Activated CD8-positive, alpha-beta memory T cell treated with anti-CD3 and anti-CD28 coated beads, Interleukin-2, amount 10 ng/mL, durations not matched to agents 7 days and 5 days (primary cell): ENCODE measurements around the gene RSBN1. TPM values are rescaled to one million over a fixed set of nuclear protein-coding genes. Genes with fewer than 3 reads are reported as not detected.

Source experiments
- ATAC-seq: fragments of 150-1000 bp; cut with Tn5 transposase; one replicate; pipeline ENCODE4 v1.10.0; 2021; ENCODE audit warnings: moderate library complexity
- CTCF ChIA-PET: fragments of 350-600 bp; sonication (Branson Sonifier 250); formaldehyde crosslinking; loops from one replicate; lab custom pipeline; 2021; ENCODE audit warnings: antibody characterized with exemption; lab: Charles Lee
- DNase-seq: peaks from one replicate; pipeline ENCODE4 v3.0.0-alpha.2; 2020
- H3K27ac Mint-ChIP-seq: one replicate; pipeline ENCODE4 v1.8.0; 2021; ENCODE audit warnings: mild to moderate bottlenecking, mixed read lengths
- H3K27me3 Mint-ChIP-seq: one replicate; pipeline ENCODE4 v1.8.0; 2021; ENCODE audit warnings: mixed read lengths
- H3K36me3 Mint-ChIP-seq: one replicate; pipeline ENCODE4 v1.8.0; 2021; ENCODE audit warnings: mild to moderate bottlenecking, mixed read lengths
- H3K4me1 Mint-ChIP-seq: one replicate; pipeline ENCODE4 v1.8.0; 2021; ENCODE audit warnings: mixed read lengths
- H3K4me3 Mint-ChIP-seq: one replicate; pipeline ENCODE4 v1.8.0; 2021; ENCODE audit warnings: mild to moderate bottlenecking, moderate library complexity, mixed read lengths
- H3K9me3 Mint-ChIP-seq: one replicate; pipeline ENCODE4 v1.8.0; 2022; ENCODE audit warnings: low read depth, mixed read lengths
- total RNA-seq, 2 experiments: library from RNA; stranded (reverse); gene quantifications; one replicate each; pipeline ENCODE4 v1.2.3, GENCODE V29; 2021

The RSBN1 gene
- total RNA-seq, 2 experiments from 2014 or later = 23.7 to 24.9 TPM

GRCh38 chr1:113786069-113786468, 26.2 kb downstream of the RSBN1 start:
- Mint-ChIP-seq H3K9me3 (no peaks in the 10 kb centered on the region), H3K27ac (no peak overlapping the region), H3K4me3 (no peak overlapping the region), H3K4me1 (peaks cover 27% of the 10 kb centered on the region), H3K27me3 (no peaks in the 10 kb centered on the region), H3K36me3 (peaks cover 40% of the 10 kb centered on the region)
- ATAC-seq (no peak), DNase-seq (no peak)
- CTCF ChIA-PET = interaction anchor here (0.8 to 1.8 kb wide), 4 partner anchors 11 to 31 kb away, joined by 3 to 5 read pairs (median 4); no protein-coding TSS in a partner anchor

- Mint-ChIP-seq H3K27me3 (no peaks in the 10 kb centered on the region), H3K4me3 (peak overlapping the region; percentile 55), H3K27ac (peak overlapping the region; percentile 98), H3K36me3 (peaks cover 30% of the 10 kb centered on the region), H3K4me1 (peaks cover 30% of the 10 kb centered on the region), H3K9me3 (no peaks in the 10 kb centered on the region)
- CTCF ChIA-PET = interaction anchor here (0.8 to 1.7 kb wide), 8 partner anchors 9 to 86 kb away, joined by 3 to 11 read pairs (median 3); partner anchors contain the start of gene PHTF1
- ATAC-seq (peak; percentile 37), DNase-seq (peak; percentile 48)
Observed at GRCh38 chr1:113784104-113784779, 28.0 kb downstream of the RSBN1 start.

- ATAC-seq (peak; percentile 96), DNase-seq (peak; percentile 78)
- H3K9me3 Mint-ChIP-seq = peaks cover 3% of the 10 kb centered on the region
- CTCF ChIA-PET = interaction anchor here (0.8 to 1.6 kb wide), 6 partner anchors 9 to 87 kb away, joined by 3 to 11 read pairs (median 3); partner anchors contain the start of gene PHTF1
- peaks cover 30% of the 10 kb centered on the region for H3K36me3 Mint-ChIP-seq
- no peaks in the 10 kb centered on the region for H3K27me3 Mint-ChIP-seq
- peak overlapping the region; percentile 98 for H3K27ac Mint-ChIP-seq
- peak overlapping the region; percentile 55 for H3K4me3 Mint-ChIP-seq
- H3K4me1 Mint-ChIP-seq = peaks cover 35% of the 10 kb centered on the region
Observed at GRCh38 chr1:113783254-113784103, 28.8 kb downstream of the RSBN1 start.

- Mint-ChIP-seq H3K4me3 (no peak overlapping the region), H3K27me3 (no peaks in the 10 kb centered on the region), H3K27ac (peak overlapping the region; percentile 98), H3K4me1 (peaks cover 30% of the 10 kb centered on the region), H3K36me3 (peaks cover 29% of the 10 kb centered on the region), H3K9me3 (peaks cover 4% of the 10 kb centered on the region)
- CTCF ChIA-PET = interaction anchor here (1.0 to 1.2 kb wide), 2 partner anchors 29 to 90 kb away, joined by 3 read pairs; no protein-coding TSS in a partner anchor
- no peak for ATAC-seq
- no peak for DNase-seq
Observed at GRCh38 chr1:113782406-113782805, 29.9 kb downstream of the RSBN1 start.

- Mint-ChIP-seq H3K27ac (no peak overlapping the region), H3K27me3 (no peaks in the 10 kb centered on the region), H3K4me3 (no peak overlapping the region), H3K4me1 (peaks cover 20% of the 10 kb centered on the region), H3K9me3 (peaks cover 4% of the 10 kb centered on the region), H3K36me3 (peaks cover 28% of the 10 kb centered on the region)
- CTCF ChIA-PET = interaction anchor here (0.8 to 2.0 kb wide), 2 partner anchors 22 to 52 kb away, joined by 3 to 10 read pairs; partner anchors contain the start of gene PHTF1
- ATAC-seq = peak; percentile 20
- DNase-seq = no peak
Observed at GRCh38 chr1:113780374-113781146, 31.7 kb downstream of the RSBN1 start.

- CTCF ChIA-PET = no interaction called here
- DNase-seq (no peak), ATAC-seq (no peak)
- peaks cover 15% of the 10 kb centered on the region for H3K4me1 Mint-ChIP-seq
- no peaks in the 10 kb centered on the region for H3K27me3 Mint-ChIP-seq
- H3K36me3 Mint-ChIP-seq = peaks cover 29% of the 10 kb centered on the region
- no peak overlapping the region for H3K4me3 Mint-ChIP-seq
- no peak overlapping the region for H3K27ac Mint-ChIP-seq
- peaks cover 4% of the 10 kb centered on the region for H3K9me3 Mint-ChIP-seq
Observed at GRCh38 chr1:113779542-113779941, 32.7 kb downstream of the RSBN1 start.

GRCh38 chr1:113777561-113777960, 34.7 kb downstream of the RSBN1 start:
- CTCF ChIA-PET = interaction anchor here (1.4 kb wide), 1 partner anchor 18 kb away, joined by 3 read pairs; the partner anchor contains the start of gene PHTF1
- Mint-ChIP-seq H3K27ac (no peak overlapping the region), H3K27me3 (no peaks in the 10 kb centered on the region), H3K4me1 (peaks cover 15% of the 10 kb centered on the region), H3K9me3 (peaks cover 4% of the 10 kb centered on the region), H3K36me3 (peaks cover 28% of the 10 kb centered on the region), H3K4me3 (no peak overlapping the region)
- no peak for DNase-seq
- ATAC-seq = no peak

- no peak for ATAC-seq
- no peak overlapping the region for H3K4me3 Mint-ChIP-seq
- H3K27me3 Mint-ChIP-seq = no peaks in the 10 kb centered on the region
- H3K36me3 Mint-ChIP-seq = peaks cover 48% of the 10 kb centered on the region
- H3K9me3 Mint-ChIP-seq = no peaks in the 10 kb centered on the region
- H3K4me1 Mint-ChIP-seq = peaks cover 45% of the 10 kb centered on the region
- CTCF ChIA-PET = interaction anchor here (0.6 kb wide), 1 partner anchor 12 kb away, joined by 3 read pairs; no protein-coding TSS in a partner anchor
- H3K27ac Mint-ChIP-seq = no peak overlapping the region
- DNase-seq = no peak
Observed at GRCh38 chr1:113770031-113770430, 42.2 kb downstream of the RSBN1 start.

GRCh38 chr1:113769601-113769970, 42.7 kb downstream of the RSBN1 start:
- CTCF ChIA-PET = no interaction called here
- Mint-ChIP-seq H3K9me3 (no peaks in the 10 kb centered on the region), H3K27ac (no peak overlapping the region), H3K4me3 (no peak overlapping the region), H3K4me1 (peaks cover 47% of the 10 kb centered on the region), H3K36me3 (peaks cover 52% of the 10 kb centered on the region), H3K27me3 (no peaks in the 10 kb centered on the region)
- no peak for ATAC-seq
- DNase-seq = no peak

- peaks cover 55% of the 10 kb centered on the region for H3K36me3 Mint-ChIP-seq
- DNase-seq (no peak), ATAC-seq (no peak)
- CTCF ChIA-PET = interaction anchor here (1.0 kb wide), 1 partner anchor 15 kb away, joined by 3 read pairs; no protein-coding TSS in a partner anchor
- no peaks in the 10 kb centered on the region for H3K9me3 Mint-ChIP-seq
- no peak overlapping the region for H3K27ac Mint-ChIP-seq
- peaks cover 47% of the 10 kb centered on the region for H3K4me1 Mint-ChIP-seq
- no peaks in the 10 kb centered on the region for H3K27me3 Mint-ChIP-seq
- H3K4me3 Mint-ChIP-seq = peak overlapping the region; percentile 10
Observed at GRCh38 chr1:113768916-113769600, 43.2 kb downstream of the RSBN1 start.

- DNase-seq (no peak), ATAC-seq (no peak)
- H3K4me3 Mint-ChIP-seq = no peak overlapping the region
- H3K27ac Mint-ChIP-seq = no peak overlapping the region
- CTCF ChIA-PET = no interaction called here
- H3K4me1 Mint-ChIP-seq = peaks cover 46% of the 10 kb centered on the region
- H3K36me3 Mint-ChIP-seq = peaks cover 58% of the 10 kb centered on the region
- H3K9me3 Mint-ChIP-seq = no peaks in the 10 kb centered on the region
- no peaks in the 10 kb centered on the region for H3K27me3 Mint-ChIP-seq
Observed at GRCh38 chr1:113765306-113766230, 46.7 kb downstream of the RSBN1 start.
